HG02840 (cell line): ENCODE data around the gene CXCL3.
"Not testable (repeated sequence)": the region's sequence is repeated elsewhere in the genome, so short reads cannot be mapped to it uniquely, and the experiment has no call there.

Source experiments
- ATAC-seq: cut with Tn5 transposase; IDR thresholded peaks from one replicate; pipeline ENCODE4 v1.9.1; 2021; ENCODE audit warnings: mild to moderate bottlenecking, moderate library complexity, moderate number of reproducible peaks; ENCODE audit not compliant: unreplicated experiment, low FRiP score

CXCL3 gene

GRCh38 chr4:74038425-74039314 is at the start of gene CXCL3:
Gene CXCL3 (minus strand): TSS chr4:74038689. CDS start chr4:74038611, 78 bp downstream.
- ATAC-seq: no peak

GRCh38 chr4:74087481-74087880 is 49.0 kb upstream of the CXCL3 start:
- ATAC-seq: no peak

- ATAC-seq: no peak
These were observed 47.2 kb upstream of the CXCL3 start for GRCh38 chr4:74085669-74086068.

- ATAC-seq: no peak
These were observed 46.5 kb upstream of the CXCL3 start for GRCh38 chr4:74084984-74085383.

- ATAC-seq: no peak
These were observed 45.1 kb upstream of the CXCL3 start for GRCh38 chr4:74083546-74083945.

- no peak for ATAC-seq
These were observed 42.5 kb upstream of the CXCL3 start for GRCh38 chr4:74081035-74081434.

- ATAC-seq: not testable (repeated sequence)
These were observed 41.9 kb upstream of the CXCL3 start for GRCh38 chr4:74080351-74080750.

GRCh38 chr4:74079024-74079423 is 40.5 kb upstream of the CXCL3 start:
- not testable (repeated sequence) for ATAC-seq

GRCh38 chr4:74073358-74073757 is 34.9 kb upstream of the CXCL3 start:
- ATAC-seq: no peak

- no peak for ATAC-seq
These were observed 34.2 kb upstream of the CXCL3 start for GRCh38 chr4:74072739-74073138.

- ATAC-seq: no peak
These were observed 29.1 kb upstream of the CXCL3 start for GRCh38 chr4:74067586-74067985.

GRCh38 chr4:74066232-74066631 is 27.7 kb upstream of the CXCL3 start:
- ATAC-seq: no peak

- ATAC-seq: no peak
These were observed 26.7 kb upstream of the CXCL3 start for GRCh38 chr4:74065115-74065642.

- ATAC-seq: no peak
These were observed 25.4 kb upstream of the CXCL3 start for GRCh38 chr4:74063859-74064258.

- no peak for ATAC-seq
These were observed 24.5 kb upstream of the CXCL3 start for GRCh38 chr4:74062953-74063352.

- no peak for ATAC-seq
These were observed 22.9 kb upstream of the CXCL3 start for GRCh38 chr4:74061430-74061829.

- no peak for ATAC-seq
These were observed 20.8 kb upstream of the CXCL3 start for GRCh38 chr4:74059161-74059829.

GRCh38 chr4:74058048-74058651 is 19.7 kb upstream of the CXCL3 start:
- ATAC-seq: no peak

- no peak for ATAC-seq
These were observed 19.1 kb upstream of the CXCL3 start for GRCh38 chr4:74057588-74057987.

- ATAC-seq: no peak
These were observed 18.5 kb upstream of the CXCL3 start for GRCh38 chr4:74056858-74057562.
